ENCODE measurements around the gene SMCO1. TPM values are rescaled to one million over a fixed set of nuclear protein-coding genes. Genes with fewer than 3 reads are reported as not detected.
"Not testable (repeated sequence)": the region's sequence is repeated elsewhere in the genome, so short reads cannot be mapped to it uniquely, and the experiment has no call there.

The SMCO1 gene
- total RNA-seq, 1 experiment from 2014 or later = not detected

- DNase-seq (ENCODE audit: low spot score) = no peak
Measured at GRCh38 chr3:196523841-196524240, 8.7 kb upstream of the SMCO1 start.

- not testable (repeated sequence) for DNase-seq (ENCODE audit: low spot score)
Measured at GRCh38 chr3:196521291-196521690, 6.1 kb upstream of the SMCO1 start.

- no peak for DNase-seq (ENCODE audit: low spot score)
Measured at GRCh38 chr3:196519718-196520082, 4.6 kb upstream of the SMCO1 start.

GRCh38 chr3:196518966-196519717, 4.0 kb upstream of the SMCO1 start:
- peak; percentile 94 for DNase-seq (ENCODE audit: low spot score)

- DNase-seq (ENCODE audit: low spot score) = no peak
Measured at GRCh38 chr3:196517919-196518318, 2.8 kb upstream of the SMCO1 start.

- DNase-seq (ENCODE audit: low spot score) = no peak
Measured at GRCh38 chr3:196517162-196517800, 2.1 kb upstream of the SMCO1 start.

- no peak for DNase-seq (ENCODE audit: low spot score)
Measured at GRCh38 chr3:196514350-196514716, 813 bp downstream of the SMCO1 start.

- peak; percentile 63 for DNase-seq (ENCODE audit: low spot score)
Measured at GRCh38 chr3:196513697-196514349, 1.3 kb downstream of the SMCO1 start.

GRCh38 chr3:196511646-196512425, 3.3 kb downstream of the SMCO1 start:
- DNase-seq (ENCODE audit: low spot score) = not testable (repeated sequence)

- DNase-seq (ENCODE audit: low spot score) = not testable (repeated sequence)
Measured at GRCh38 chr3:196511108-196511507, 4.0 kb downstream of the SMCO1 start.

- no peak for DNase-seq (ENCODE audit: low spot score)
Measured at GRCh38 chr3:196506687-196507086, 8.5 kb downstream of the SMCO1 start.

GRCh38 chr3:196504556-196504955, 10.6 kb downstream of the SMCO1 start:
- DNase-seq (ENCODE audit: low spot score) = no peak

- not testable (repeated sequence) for DNase-seq (ENCODE audit: low spot score)
Measured at GRCh38 chr3:196504077-196504398, 11.1 kb downstream of the SMCO1 start.

- DNase-seq (ENCODE audit: low spot score) = peak; percentile 94
Measured at GRCh38 chr3:196503196-196504076, 11.7 kb downstream of the SMCO1 start, which contains the start of gene RNF168. RNF168 (minus strand) TSS chr3:196503768; CDS start chr3:196503173, 595 bp downstream.

- peak; percentile 83 for DNase-seq (ENCODE audit: low spot score)
Measured at GRCh38 chr3:196502775-196503195, 12.4 kb downstream of the SMCO1 start.

- DNase-seq (ENCODE audit: low spot score) = no peak
Measured at GRCh38 chr3:196501316-196502044, 13.7 kb downstream of the SMCO1 start.

- DNase-seq (ENCODE audit: low spot score) = no peak
Measured at GRCh38 chr3:196499807-196500524, 15.2 kb downstream of the SMCO1 start.

- peak; percentile 64 for DNase-seq (ENCODE audit: low spot score)
Measured at GRCh38 chr3:196499061-196499460, 16.1 kb downstream of the SMCO1 start.

- no peak for DNase-seq (ENCODE audit: low spot score)
Measured at GRCh38 chr3:196498297-196498696, 16.8 kb downstream of the SMCO1 start.

GRCh38 chr3:196496183-196496582, 19.0 kb downstream of the SMCO1 start:
- DNase-seq (ENCODE audit: low spot score) = no peak

Data from A172 (cell line).